SU-DHL-6 (cell line): ENCODE measurements around the gene GRID2.

Source experiments
- EZH2phosphoT487 ChIP-seq: fragments of 200-600 bp; sonication (generic), shearing (Covaris generic); conservative IDR thresholded peaks from 2 replicates; pipeline ENCODE4 v1.6.1; 2018; ENCODE audit warnings: mild to moderate bottlenecking, antibody characterized with exemption, low read length, moderate library complexity, mixed read lengths
- TF ChIP-seq, protein P1 (sequence below): fragments of 200-600 bp; sonication (generic); IDR thresholded peaks from one replicate; pipeline ENCODE4 v1.5.1; 2017; ENCODE audit warnings: antibody characterized with exemption, mild to moderate bottlenecking, low read length, moderate library complexity; ENCODE audit not compliant: insufficient read depth, poor library complexity, severe bottlenecking

DNA sequence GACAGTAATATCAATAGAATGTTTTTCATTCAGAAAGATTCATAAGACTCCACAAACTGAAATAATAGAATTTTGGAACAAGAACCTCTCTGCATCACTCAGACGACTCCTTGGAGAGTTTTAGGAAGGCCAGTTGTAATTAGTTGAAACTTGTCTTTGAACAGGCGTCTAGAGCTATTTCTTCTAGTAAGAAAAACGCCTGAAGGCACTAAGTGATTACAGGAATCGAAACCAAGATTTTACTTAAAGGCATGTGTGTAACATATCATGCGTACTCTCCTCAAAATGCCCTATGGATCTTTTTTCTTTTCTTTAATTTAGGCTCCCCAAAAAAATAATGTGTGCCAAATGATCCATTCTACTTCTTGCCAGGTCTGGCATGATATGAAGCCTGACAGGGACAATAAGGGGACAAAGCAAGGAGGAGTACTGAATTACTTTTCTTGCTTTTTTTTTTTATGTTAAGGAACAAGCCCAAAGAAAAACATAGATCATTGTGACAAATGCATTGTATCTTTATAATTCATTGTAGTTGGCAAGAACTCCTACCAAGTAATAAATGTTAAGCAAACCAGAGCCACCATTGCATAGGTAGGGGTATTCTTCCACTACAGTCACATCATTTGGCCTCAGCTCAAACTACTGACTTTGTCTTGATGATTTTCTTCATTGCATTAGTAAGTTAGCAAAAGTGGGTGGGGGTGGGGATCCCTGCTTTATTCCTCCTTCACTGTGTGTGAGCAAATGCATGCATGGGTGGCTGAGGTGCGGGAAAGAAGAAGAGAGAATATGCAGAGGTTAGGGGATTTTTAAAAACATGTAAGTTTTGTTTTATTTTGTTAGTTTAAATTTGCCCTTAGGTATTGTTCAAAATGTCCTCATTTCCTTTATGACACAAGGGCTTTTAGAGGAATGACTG lies 1444.9 kb downstream of the GRID2 start:
- TF ChIP-seq, protein P1, sequence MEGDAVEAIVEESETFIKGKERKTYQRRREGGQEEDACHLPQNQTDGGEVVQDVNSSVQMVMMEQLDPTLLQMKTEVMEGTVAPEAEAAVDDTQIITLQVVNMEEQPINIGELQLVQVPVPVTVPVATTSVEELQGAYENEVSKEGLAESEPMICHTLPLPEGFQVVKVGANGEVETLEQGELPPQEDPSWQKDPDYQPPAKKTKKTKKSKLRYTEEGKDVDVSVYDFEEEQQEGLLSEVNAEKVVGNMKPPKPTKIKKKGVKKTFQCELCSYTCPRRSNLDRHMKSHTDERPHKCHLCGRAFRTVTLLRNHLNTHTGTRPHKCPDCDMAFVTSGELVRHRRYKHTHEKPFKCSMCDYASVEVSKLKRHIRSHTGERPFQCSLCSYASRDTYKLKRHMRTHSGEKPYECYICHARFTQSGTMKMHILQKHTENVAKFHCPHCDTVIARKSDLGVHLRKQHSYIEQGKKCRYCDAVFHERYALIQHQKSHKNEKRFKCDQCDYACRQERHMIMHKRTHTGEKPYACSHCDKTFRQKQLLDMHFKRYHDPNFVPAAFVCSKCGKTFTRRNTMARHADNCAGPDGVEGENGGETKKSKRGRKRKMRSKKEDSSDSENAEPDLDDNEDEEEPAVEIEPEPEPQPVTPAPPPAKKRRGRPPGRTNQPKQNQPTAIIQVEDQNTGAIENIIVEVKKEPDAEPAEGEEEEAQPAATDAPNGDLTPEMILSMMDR = no peak
- no peak for TF ChIP-seq EZH2phosphoT487
